Karpas-422 (cell line): ENCODE data around the gene SNRNP35. TPM values are rescaled to one million over a fixed set of nuclear protein-coding genes. Genes with fewer than 3 reads are reported as not detected.
"Not testable (repeated sequence)": the region's sequence is repeated elsewhere in the genome, so short reads cannot be mapped to it uniquely, and the experiment has no call there.

Experiments used
- DNase-seq: peaks from one replicate; pipeline ENCODE4 v3.0.0-alpha.2; 2015
- H2AFZ ChIP-seq: fragments of 200-600 bp; sonication (generic); 2 replicates; pipeline ENCODE4 v1.6.1; 2014; ENCODE audit warnings: antibody characterized with exemption, low read length, mixed read lengths
- H3K27ac ChIP-seq: fragments of 200-600 bp; sonication (generic); 2 replicates; pipeline ENCODE4 v1.5.1; 2014; ENCODE audit warnings: mild to moderate bottlenecking, low read length, moderate library complexity
- H3K27me3 ChIP-seq: fragments of 200-600 bp; sonication (generic); 2 replicates; pipeline ENCODE4 v1.6.1; 2014; ENCODE audit warnings: low read length, mixed read lengths
- H3K36me3 ChIP-seq: fragments of 200-600 bp; sonication (generic); 2 replicates; pipeline ENCODE4 v1.6.1; 2014; ENCODE audit warnings: low read length, mixed read lengths; ENCODE audit not compliant: insufficient read depth
- H3K4me1 ChIP-seq: fragments of 200-600 bp; sonication (generic); 2 replicates; pipeline ENCODE4 v1.6.1; 2014; ENCODE audit warnings: mild to moderate bottlenecking, low read length, mixed read lengths
- H3K4me2 ChIP-seq: fragments of 200-600 bp; sonication (generic); 2 replicates; pipeline ENCODE4 v1.6.1; 2014; ENCODE audit warnings: low read length, low read depth, mild to moderate bottlenecking; ENCODE audit not compliant: poor library complexity, severe bottlenecking
- H3K4me3 ChIP-seq: fragments of 200-600 bp; sonication (generic); 2 replicates; pipeline ENCODE4 v1.5.1; 2014; ENCODE audit warnings: mild to moderate bottlenecking, antibody characterized with exemption, low read length, mixed read lengths
- H3K79me2 ChIP-seq: fragments of 200-600 bp; sonication (generic); 2 replicates; pipeline ENCODE4 v1.6.1; 2014; ENCODE audit warnings: mild to moderate bottlenecking, low read length, mixed read lengths
- H3K9ac ChIP-seq: fragments of 200-600 bp; sonication (generic); 2 replicates; pipeline ENCODE4 v1.6.0; 2014; ENCODE audit warnings: low read length
- H3K9me2 ChIP-seq: fragments of 200-600 bp; sonication (generic), shearing (Covaris generic); replicated peaks from 2 replicates; pipeline ENCODE4 v1.6.0; 2014; ENCODE audit warnings: mild to moderate bottlenecking, low read length, moderate library complexity; ENCODE audit not compliant: insufficient read depth
- H3K9me3 ChIP-seq: fragments of 300-700, 200-600 bp; sonication (generic); 2 replicates; pipeline ENCODE4 v1.6.1; 2014; ENCODE audit warnings: low read length, mixed read lengths
- H4K20me1 ChIP-seq: fragments of 200-600 bp; sonication (generic); 2 replicates; pipeline ENCODE4 v1.6.1; 2014; ENCODE audit warnings: mild to moderate bottlenecking, antibody characterized with exemption, low read length, low read depth; ENCODE audit not compliant: insufficient read depth
- total RNA-seq: library from RNA; depleted of rRNA; stranded (reverse); fragments of >200 nt; shearing (Covaris generic); gene quantifications from 2 replicates; pipeline ENCODE4 v1.2.3, GENCODE V29; 2014; ENCODE audit warnings: low replicate concordance

SNRNP35 gene
- total RNA-seq, 1 experiment from 2014 or later, result 12.6 TPM

DNA sequence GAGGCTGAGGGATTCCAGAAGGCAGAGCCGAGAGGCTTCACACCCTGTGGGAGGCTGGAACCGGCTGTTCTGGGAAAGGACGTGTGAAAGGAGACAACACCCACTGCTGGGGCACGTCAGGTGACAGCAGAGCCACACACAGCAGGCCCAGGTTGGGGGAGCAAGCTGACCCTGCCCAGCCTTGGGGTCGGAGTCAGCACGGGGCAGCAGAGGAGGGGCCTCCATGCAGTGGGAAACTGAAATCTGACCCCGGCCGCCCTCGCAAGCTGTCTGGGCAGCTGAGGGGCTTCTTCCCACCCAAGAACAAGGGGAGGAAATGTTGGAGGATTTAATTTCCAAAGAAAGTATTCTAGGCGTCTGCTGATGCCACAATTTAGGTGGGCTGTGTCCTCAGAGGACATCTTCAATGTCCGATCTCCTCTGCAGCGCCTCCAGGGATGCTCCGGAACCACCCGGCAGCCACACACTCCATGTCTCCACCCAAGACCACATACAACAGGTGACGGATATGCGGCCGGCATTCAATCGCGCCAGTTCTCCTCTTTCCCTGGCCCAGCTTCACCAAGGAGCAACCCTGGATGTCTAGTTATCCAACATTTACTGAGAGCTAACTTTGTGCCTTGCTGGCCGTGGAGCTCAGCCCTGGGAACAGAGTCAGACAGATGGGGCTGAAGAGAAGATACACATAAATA, 30.7 kb downstream of the SNRNP35 start:
- H3K4me1 ChIP-seq, result no peaks in the 10 kb centered on the region
- no peaks in the 10 kb centered on the region for H3K9me2 ChIP-seq
- H3K9ac ChIP-seq, result no peak overlapping the region
- H2AFZ ChIP-seq, result no peak overlapping the region
- H3K4me3 ChIP-seq, result no peak overlapping the region
- H4K20me1 ChIP-seq, result no peaks in the 10 kb centered on the region
- no peaks in the 10 kb centered on the region for H3K27me3 ChIP-seq
- no peak overlapping the region for H3K27ac ChIP-seq
- H3K36me3 ChIP-seq, result no peaks in the 10 kb centered on the region
- no peaks in the 10 kb centered on the region for H3K9me3 ChIP-seq
- H3K4me2 ChIP-seq, result no peak overlapping the region
- no peak for DNase-seq
- no peaks in the 10 kb centered on the region for H3K79me2 ChIP-seq

DNA sequence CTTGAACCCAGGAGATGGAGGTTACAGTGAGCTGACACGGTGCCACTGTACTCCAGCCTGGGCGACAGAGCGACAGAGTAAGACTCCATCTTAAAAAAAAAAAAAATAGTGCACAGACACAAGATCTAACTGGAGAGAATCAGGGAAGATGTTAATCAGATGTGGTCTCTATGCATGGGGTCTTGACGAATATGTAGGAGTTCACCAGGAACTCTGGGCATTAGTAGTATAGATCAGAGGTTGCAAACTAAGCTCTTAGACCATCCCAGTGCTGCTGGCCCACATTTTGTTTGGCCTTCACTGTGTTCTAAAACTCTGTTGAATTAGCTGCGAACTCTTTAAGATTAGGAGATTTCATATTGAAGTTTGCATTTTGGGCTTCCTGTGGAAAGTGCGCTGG, 31.6 kb downstream of the SNRNP35 start:
- Histone ChIP-seq H3K9me2 (no peaks in the 10 kb centered on the region), H4K20me1 (no peaks in the 10 kb centered on the region), H3K4me3 (no peak overlapping the region), H3K4me2 (no peak overlapping the region), H3K9me3 (no peaks in the 10 kb centered on the region), H3K27me3 (no peaks in the 10 kb centered on the region), H3K9ac (no peak overlapping the region), H3K79me2 (no peaks in the 10 kb centered on the region), H2AFZ (no peak overlapping the region), H3K27ac (no peak overlapping the region), H3K36me3 (no peaks in the 10 kb centered on the region), H3K4me1 (no peaks in the 10 kb centered on the region)
- no peak for DNase-seq

DNA sequence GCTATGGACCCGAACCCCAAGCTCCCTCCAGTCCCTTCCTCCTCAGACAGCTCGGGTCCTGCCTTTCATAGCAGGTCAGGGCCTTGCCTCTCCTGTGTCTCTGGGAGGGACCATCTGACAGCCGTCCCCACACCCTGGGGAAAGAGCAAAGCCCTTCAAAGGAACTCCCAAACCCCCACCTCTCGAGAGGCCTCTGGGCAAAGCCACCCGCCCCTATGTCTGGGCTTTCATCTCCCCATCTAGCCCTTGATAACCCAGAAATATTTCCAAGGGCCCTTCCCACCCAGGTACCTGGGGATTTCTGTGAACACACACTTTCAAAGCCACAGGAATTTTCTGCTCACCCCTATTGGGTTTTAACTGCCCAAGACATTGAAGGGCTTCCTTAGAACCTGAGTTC, 32.1 kb downstream of the SNRNP35 start:
- DNase-seq, result no peak
- Histone ChIP-seq H3K4me2 (no peak overlapping the region), H2AFZ (no peak overlapping the region), H3K4me1 (no peaks in the 10 kb centered on the region), H3K27ac (no peak overlapping the region), H3K9me3 (no peaks in the 10 kb centered on the region), H3K79me2 (no peaks in the 10 kb centered on the region), H3K36me3 (no peaks in the 10 kb centered on the region), H3K4me3 (no peak overlapping the region), H4K20me1 (no peaks in the 10 kb centered on the region), H3K27me3 (no peaks in the 10 kb centered on the region), H3K9ac (no peak overlapping the region), H3K9me2 (no peaks in the 10 kb centered on the region)

DNA sequence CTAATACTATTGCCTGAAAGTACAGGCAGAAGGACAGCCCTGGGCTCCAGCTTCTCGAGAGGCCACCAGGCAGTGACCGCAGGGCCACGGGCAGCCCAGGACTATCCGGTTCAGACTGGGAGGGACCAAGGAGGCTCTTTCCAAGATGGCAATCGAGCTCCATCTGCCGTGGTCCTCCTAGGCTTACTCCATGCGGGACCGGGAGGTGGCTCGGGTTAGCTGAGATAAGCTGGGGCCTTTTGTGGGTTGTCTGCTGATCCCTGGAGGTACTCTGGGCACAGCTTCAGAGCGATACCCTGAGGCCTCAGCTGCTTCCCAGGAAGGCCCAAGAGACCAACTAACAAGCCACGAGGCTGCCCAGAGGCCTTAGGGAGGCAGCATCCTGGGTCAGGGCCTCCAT, 33.1 kb downstream of the SNRNP35 start:
- Histone ChIP-seq H2AFZ (no peak overlapping the region), H3K4me3 (no peak overlapping the region), H3K4me1 (no peaks in the 10 kb centered on the region), H3K9ac (no peak overlapping the region), H3K9me2 (no peaks in the 10 kb centered on the region), H3K4me2 (no peak overlapping the region), H3K36me3 (no peaks in the 10 kb centered on the region), H3K79me2 (no peaks in the 10 kb centered on the region), H3K9me3 (no peaks in the 10 kb centered on the region), H4K20me1 (no peaks in the 10 kb centered on the region), H3K27ac (no peak overlapping the region), H3K27me3 (no peaks in the 10 kb centered on the region)
- DNase-seq, result no peak

DNA sequence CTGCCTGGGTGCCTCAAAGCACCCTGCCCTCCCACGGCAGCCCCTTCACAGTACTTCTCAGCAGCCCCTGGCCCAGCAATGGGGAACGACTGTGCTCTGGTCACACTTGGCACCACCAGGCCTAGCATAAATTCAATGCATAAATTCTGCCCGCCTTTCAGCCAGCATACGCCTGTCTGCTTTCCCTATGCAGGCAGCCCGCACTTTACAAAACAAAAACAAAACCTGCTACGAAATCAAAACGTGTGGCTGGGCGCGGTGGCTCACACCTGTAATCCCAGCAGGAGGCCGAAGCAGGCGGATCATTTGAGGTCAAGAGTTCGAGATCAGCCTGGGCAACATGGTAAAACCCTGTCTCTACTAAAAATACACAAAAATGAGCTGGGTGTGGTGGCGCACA, 33.5 kb downstream of the SNRNP35 start:
- no peaks in the 10 kb centered on the region for H3K9me2 ChIP-seq
- H3K4me3 ChIP-seq, result no peak overlapping the region
- H3K4me1 ChIP-seq, result no peaks in the 10 kb centered on the region
- H3K79me2 ChIP-seq, result no peaks in the 10 kb centered on the region
- no peaks in the 10 kb centered on the region for H3K9me3 ChIP-seq
- H3K36me3 ChIP-seq, result no peaks in the 10 kb centered on the region
- H2AFZ ChIP-seq, result no peak overlapping the region
- no peak overlapping the region for H3K27ac ChIP-seq
- H3K9ac ChIP-seq, result no peak overlapping the region
- H4K20me1 ChIP-seq, result no peaks in the 10 kb centered on the region
- no peak overlapping the region for H3K4me2 ChIP-seq
- no peak for DNase-seq
- no peaks in the 10 kb centered on the region for H3K27me3 ChIP-seq

DNA sequence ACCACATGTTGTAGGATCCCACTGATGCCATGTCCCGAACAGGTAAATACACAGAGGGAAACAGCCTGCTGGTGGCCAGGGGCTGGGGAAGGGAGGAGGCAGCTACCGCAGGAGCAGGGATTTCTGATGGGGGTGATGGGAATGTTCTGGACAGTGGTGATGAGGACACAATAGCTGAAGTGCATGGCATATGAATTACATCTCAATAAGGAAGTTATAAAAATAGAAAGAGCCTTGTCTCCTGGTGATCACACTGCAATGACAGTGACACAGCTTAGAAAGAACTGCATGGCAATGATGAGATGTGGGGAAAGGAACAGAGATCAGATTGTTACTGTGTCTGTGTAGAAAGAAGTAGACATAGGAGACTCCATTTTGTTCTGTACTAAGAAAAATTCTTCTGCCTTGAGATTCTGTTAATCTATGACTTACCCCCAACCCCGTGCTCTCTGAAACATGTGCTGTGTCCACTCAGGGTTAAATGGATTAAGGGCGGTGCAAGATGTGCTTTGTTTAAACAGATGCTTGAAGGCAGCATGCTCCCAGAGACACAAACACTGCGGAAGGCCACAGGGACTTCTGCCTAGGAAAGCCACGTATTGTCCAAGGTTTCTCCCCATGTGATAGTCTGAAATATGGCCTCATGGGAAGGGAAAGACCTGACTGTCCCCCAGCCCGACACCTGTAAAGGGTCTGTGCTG, 34.5 kb downstream of the SNRNP35 start:
- DNase-seq, H4K20me1 ChIP-seq, H3K36me3 ChIP-seq: not testable (repeated sequence)

DNA sequence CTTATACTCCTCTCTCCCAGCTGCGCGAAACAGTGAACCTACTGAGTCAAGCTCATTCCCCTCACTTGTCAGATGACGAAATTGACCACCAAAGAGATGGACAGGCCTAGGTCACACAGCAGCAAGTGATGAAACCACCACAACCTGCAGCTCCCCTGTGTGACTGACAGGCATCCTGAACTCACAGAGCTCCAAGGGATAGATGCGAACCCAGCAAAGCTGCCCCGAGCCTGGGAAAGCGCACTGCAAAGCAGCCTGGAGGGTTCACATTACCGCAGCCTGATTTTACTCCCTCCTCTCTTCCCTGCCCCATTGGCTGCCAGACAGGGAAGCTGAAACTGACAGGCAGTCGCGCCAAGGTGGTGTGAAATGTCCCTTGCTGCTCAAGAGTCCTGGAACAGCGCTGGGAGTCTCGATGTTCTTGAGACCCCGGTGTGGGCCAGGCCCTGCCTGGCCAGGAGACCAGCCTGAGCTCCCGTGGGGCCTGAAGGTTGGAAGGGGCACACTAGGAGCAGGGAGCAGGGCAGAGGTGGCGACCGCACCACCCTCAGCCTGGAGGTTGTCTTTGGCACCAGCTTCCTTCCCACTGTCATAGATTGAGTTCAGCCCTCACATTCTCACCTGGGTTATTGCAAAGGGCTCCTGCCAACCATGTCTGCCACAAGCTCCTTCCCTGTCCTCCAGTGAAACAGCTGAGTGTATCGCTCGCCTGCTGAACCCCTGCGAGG, 36.3 kb downstream of the SNRNP35 start:
- no peak overlapping the region for H3K9ac ChIP-seq
- H3K4me3 ChIP-seq, result no peak overlapping the region
- no peak overlapping the region for H3K27ac ChIP-seq
- no peak overlapping the region for H3K4me2 ChIP-seq
- H4K20me1 ChIP-seq, result no peaks in the 10 kb centered on the region
- no peaks in the 10 kb centered on the region for H3K9me3 ChIP-seq
- no peaks in the 10 kb centered on the region for H3K4me1 ChIP-seq
- no peaks in the 10 kb centered on the region for H3K27me3 ChIP-seq
- no peaks in the 10 kb centered on the region for H3K79me2 ChIP-seq
- H3K9me2 ChIP-seq, result no peaks in the 10 kb centered on the region
- no peak for DNase-seq
- H2AFZ ChIP-seq, result no peak overlapping the region
- H3K36me3 ChIP-seq, result no peaks in the 10 kb centered on the region

More for the DNA sequence above, 34.5 kb downstream of the SNRNP35 start:
- H3K4me1 ChIP-seq, H3K27ac ChIP-seq, H3K9me2 ChIP-seq, H3K4me2 ChIP-seq, H3K9ac ChIP-seq, H2AFZ ChIP-seq, H3K9me3 ChIP-seq, H3K4me3 ChIP-seq, H3K27me3 ChIP-seq, H3K79me2 ChIP-seq: not testable (repeated sequence)

DNA sequence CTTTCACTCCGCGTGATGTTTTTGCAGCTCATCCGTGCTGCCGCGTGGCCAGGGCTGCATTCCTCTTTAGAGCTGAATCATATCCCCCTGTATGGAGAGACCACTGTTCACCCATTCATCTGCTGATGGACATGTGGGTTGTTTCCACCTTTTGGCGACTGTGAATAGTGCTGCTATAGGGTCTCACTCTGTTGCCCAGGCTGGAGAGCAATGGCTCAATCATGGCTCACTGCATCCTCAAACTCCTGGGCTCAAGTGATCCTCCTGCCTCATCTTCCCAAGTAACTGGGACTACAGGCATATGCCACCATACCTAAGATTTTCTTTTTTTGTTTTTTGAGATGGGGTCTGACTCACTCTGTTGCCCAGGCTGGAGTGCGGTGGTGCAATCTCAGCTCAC, 39.1 kb downstream of the SNRNP35 start:
- H3K4me1 ChIP-seq, result no peaks in the 10 kb centered on the region
- H3K9me3 ChIP-seq, result no peaks in the 10 kb centered on the region
- no peaks in the 10 kb centered on the region for H3K79me2 ChIP-seq
- no peak overlapping the region for H2AFZ ChIP-seq
- H4K20me1 ChIP-seq, result no peaks in the 10 kb centered on the region
- H3K9me2 ChIP-seq, result no peaks in the 10 kb centered on the region
- no peak for DNase-seq
- H3K4me2 ChIP-seq, result no peak overlapping the region
- H3K27me3 ChIP-seq, result no peaks in the 10 kb centered on the region
- H3K4me3 ChIP-seq, result no peak overlapping the region
- no peak overlapping the region for H3K9ac ChIP-seq
- no peaks in the 10 kb centered on the region for H3K36me3 ChIP-seq
- H3K27ac ChIP-seq, result no peak overlapping the region
